Fibroblast of gingiva (primary cell): ENCODE measurements around the gene HIC2.
"Not testable (repeated sequence)": the region's sequence is repeated elsewhere in the genome, so short reads cannot be mapped to it uniquely, and the experiment has no call there.

ENCODE experiments used
- DNase-seq: peaks from one replicate; pipeline ENCODE4 v3.0.0-alpha.2; 2011; ENCODE audit warnings: low read depth

The HIC2 gene

DNA sequence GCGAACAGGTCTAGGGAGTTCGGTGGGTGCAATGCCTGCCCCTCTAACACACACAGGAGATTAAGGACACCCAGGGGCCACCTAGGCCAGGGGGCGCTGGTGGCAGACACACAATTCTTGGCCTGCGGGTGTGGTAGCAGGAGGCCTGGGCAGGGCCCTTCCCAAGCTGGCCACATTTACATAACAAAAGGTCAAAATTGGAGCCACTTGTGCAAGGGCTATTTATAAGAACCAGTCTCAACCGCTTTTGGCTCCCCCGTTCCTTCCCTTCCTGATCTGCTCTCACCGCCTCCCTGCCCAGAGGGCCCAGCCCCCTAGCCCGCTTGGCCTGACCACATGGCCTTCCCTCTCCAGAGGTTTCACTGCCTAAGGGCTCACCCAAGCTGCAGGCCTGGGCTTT lies 75.1 kb downstream of the HIC2 start:
- not testable (repeated sequence) for DNase-seq

DNA sequence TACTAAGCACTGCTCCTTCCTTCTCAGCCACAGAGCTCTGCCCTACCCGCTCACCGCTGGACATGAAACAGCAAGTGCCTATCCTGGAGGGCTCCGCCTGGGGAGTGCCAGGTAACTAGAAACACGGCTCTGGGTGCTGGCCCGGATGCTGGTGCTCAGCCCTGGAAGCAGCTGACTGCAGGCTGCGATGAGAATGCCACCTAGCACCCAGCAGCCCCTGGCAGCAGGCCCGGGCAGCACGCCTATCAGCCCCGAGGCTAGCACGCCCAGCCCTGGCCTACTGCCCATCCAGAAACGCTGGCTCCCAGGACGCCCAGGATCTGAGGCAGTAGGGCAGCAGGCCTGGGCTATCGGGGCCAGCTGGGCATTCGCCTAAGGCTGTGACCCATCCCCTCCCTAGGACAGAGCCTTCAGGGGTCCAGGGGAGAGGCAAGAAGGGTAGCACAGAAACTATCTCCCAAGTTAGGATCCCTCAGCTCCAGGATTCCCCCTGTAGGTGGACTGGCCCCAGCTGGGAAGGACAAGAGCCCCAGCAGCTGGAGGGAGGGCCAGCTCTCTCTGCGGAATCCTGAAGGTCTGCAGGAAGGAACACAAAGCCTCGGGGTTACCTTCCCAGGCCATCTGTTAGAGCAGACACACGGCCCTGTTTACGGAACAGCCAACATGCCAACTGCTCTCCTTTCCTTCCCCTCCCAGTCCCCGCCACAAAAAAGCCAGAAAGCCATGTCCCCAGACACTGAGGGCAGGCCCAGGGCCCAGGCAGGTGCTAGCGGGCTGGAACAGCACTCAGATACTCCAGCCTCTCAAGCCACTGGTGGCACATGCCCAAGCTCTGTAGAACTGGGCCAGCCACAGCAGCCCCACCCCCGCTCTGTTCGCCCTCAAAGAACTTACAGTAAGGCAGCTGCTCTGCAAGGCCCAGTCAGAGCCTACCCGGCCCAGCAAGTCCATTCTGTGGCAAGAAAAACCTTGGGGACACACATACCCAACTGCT lies 76.9 kb downstream of the HIC2 start:
- not testable (repeated sequence) for DNase-seq

DNA sequence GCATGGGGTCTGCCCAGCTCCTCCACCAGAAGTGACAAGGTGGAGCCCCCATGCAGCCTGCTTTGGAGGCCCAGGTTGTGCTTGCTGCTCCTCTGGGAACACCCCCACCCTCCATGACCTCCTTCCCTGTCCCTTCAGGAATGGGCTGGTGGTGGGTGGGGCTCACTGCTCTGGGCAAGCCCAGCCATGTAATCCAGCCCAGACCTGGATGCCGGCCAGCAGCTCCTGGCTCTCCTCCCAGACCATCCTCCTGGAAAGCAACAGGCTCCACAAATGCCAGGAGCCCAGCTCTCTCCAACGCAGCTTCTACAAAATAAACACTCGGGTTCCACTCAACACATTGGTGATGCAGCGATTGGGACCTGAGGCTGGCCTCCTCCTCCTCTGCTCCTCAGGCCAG lies 80.8 kb downstream of the HIC2 start:
- DNase-seq, result not testable (repeated sequence)

DNA sequence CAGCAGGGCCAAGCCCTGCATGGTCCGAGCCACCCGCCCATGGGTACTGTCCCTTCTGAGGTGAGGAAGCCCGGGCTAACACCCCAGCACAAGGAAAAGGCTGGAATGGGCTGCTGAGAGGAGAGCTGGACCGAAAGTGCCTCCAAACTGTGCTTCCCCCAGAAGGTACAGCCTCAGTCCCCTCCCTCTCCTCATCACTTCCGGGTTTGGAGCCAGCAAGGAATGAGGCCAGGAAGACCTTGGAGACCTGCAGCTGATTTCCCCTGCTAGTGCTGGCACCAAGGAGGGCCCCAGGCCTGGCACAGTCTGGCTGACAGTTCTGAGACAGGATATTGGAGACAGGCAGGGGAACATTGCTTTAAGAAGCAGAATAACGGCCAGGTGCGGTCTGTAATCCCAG lies 81.3 kb downstream of the HIC2 start:
- not testable (repeated sequence) for DNase-seq

DNA sequence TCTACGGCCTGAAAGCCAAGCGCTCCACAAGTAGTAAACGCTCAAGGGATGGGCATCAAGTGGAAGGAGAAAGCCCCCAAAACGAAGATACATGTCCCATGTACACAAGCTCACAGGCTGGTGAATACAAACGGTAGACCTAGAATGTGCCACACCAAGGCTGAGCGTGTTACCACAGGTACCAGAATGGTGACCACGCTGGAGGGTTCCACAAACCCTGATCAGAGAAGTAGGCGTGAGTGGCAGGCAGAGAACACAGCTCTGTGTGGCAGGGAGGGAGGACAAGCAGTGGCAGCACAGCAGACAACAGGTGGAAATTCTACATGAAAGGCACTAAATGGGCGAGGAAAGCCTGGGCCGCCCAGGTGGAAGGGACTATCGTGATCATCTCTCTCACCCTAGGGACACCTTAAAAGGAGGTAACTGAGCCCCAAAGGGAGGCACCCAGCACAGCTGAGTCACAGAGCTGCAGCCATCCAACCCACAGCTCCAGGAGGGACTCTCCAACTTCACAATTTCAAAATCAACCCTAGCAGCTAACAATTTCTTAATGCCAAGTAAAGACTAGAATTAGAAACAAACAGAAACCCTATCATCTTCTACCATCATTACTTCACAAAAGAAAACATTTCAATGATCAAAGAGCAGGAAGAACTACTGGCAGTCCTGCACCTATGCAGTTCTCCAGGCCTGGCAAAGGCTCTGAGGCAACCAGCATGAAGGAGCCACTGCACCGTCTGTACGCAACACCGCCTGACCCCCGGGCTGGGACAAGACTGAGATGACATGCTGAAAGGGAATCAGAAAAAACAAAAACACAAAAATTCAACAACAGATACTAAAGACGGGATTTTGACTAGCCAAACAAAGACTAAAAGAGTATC lies 82.7 kb downstream of the HIC2 start:
- not testable (repeated sequence) for DNase-seq
